Transverse colon (tissue), 3 donors: ENCODE results near the gene IFRD2.

Source experiments
- EP300 ChIP-seq: sonication (generic); formaldehyde crosslinking; IDR thresholded peaks from one replicate; pipeline ENCODE4 v1.6.1; 2017; ENCODE audit warnings: antibody characterized with exemption, low read depth
- TF ChIP-seq, protein P1 (sequence below), 5 experiments: fragments of 200-600 bp in 3 of 5; fragments of 450-650 bp in 2 of 5; sonication (generic) in 3 of 5; IDR thresholded peaks; 1 replicate in 2 of 5; 2 replicates in 3 of 5; pipeline ENCODE4 v1.5.1; 2016 to 2017; ENCODE audit warnings: antibody characterized with exemption in 5 of 5, inconsistent platforms in 3 of 5, mild to moderate bottlenecking in 2 of 5, moderate library complexity in 1 of 5

DNA sequence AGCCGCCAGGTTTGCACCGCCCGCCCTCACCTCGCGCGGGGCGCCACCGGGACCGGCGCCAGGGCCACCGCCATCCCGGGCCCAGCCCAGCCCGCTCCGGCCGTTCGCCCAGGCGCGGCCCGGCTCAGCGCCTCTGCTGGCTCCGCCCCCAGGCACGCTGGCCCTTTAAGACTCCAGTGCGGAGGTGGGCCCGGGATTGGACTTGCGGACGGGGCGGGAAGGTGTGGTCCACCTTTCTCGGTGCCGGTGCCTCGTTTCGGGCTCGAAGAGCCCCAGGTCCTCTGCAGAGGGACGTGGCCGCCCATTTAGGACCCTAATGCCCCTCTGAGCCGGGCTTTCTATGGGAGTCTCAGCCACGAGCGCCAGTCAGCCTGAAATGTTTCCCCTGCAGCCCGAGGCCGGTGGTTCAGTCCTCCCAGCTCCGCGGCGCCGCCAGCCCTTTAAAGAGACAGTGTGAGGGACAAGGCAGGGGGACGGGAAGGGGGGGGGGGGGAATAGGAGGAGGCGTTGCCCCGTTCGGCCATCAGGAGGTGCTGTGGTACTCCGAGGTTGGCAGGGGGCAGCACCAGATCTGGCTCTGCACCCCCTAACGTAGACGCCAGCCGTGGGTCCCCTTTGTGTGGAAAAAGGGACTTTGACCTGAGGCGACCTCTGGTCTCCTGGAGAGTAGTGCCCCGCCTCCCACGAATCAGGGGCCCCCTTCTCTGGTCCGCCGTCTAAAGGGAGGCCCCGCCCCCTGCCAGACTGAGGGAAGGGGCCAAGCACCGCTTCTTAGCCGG lies 29.3 kb upstream of the IFRD2 start:
- no peak for TF ChIP-seq EP300
- TF ChIP-seq, protein P1, sequence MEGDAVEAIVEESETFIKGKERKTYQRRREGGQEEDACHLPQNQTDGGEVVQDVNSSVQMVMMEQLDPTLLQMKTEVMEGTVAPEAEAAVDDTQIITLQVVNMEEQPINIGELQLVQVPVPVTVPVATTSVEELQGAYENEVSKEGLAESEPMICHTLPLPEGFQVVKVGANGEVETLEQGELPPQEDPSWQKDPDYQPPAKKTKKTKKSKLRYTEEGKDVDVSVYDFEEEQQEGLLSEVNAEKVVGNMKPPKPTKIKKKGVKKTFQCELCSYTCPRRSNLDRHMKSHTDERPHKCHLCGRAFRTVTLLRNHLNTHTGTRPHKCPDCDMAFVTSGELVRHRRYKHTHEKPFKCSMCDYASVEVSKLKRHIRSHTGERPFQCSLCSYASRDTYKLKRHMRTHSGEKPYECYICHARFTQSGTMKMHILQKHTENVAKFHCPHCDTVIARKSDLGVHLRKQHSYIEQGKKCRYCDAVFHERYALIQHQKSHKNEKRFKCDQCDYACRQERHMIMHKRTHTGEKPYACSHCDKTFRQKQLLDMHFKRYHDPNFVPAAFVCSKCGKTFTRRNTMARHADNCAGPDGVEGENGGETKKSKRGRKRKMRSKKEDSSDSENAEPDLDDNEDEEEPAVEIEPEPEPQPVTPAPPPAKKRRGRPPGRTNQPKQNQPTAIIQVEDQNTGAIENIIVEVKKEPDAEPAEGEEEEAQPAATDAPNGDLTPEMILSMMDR (IDR thresholded peaks at IDR 0.05), result peak; percentile 44 to 70 (median 53)
